SK-N-SH (cell line): ENCODE measurements around the gene RASGRF2.

Experiments used
- CTCF ChIP-seq: fragments of 200-600 bp; sonication (generic); IDR thresholded peaks from 2 replicates; pipeline ENCODE4 v1.6.1; 2017; ENCODE audit warnings: antibody characterized with exemption, mild to moderate bottlenecking, moderate library complexity
- EP300 ChIP-seq, 2 experiments: IDR thresholded peaks; 2 replicates each; pipeline versions ENCODE4 v1.4.0 to v1.6.1; 2012; ENCODE audit warnings: borderline replicate concordance in 1 of 2, low read depth in 1 of 2, low read length in 1 of 2
- EZH2phosphoT487 ChIP-seq: fragments of 200-600 bp; sonication (generic); IDR thresholded peaks from 2 replicates; pipeline ENCODE4 v1.6.1; 2017; ENCODE audit warnings: low read depth, mixed run types, mild to moderate bottlenecking, antibody characterized with exemption, moderate library complexity, borderline replicate concordance
- FOSL2 ChIP-seq: IDR thresholded peaks from 2 replicates; pipeline ENCODE4 v1.4.0; 2012; ENCODE audit warnings: low read depth, mild to moderate bottlenecking, moderate library complexity, borderline replicate concordance
- GABPA ChIP-seq: IDR thresholded peaks from 2 replicates; pipeline ENCODE4 v1.4.0; 2012; ENCODE audit warnings: low read depth, mild to moderate bottlenecking
- MXI1 ChIP-seq: IDR thresholded peaks from 2 replicates; pipeline ENCODE4 v1.6.1; 2012; ENCODE audit warnings: mild to moderate bottlenecking, low read depth, low read length, improper control_type of control experiment
- PBX3 ChIP-seq: IDR thresholded peaks from 2 replicates; pipeline ENCODE4; 2012
- POLR2AphosphoS5 ChIP-seq: IDR thresholded peaks from 2 replicates; pipeline ENCODE4 v1.6.1; 2012; ENCODE audit warnings: low read depth, low read length
- RCOR1 ChIP-seq: fragments of 150-350 bp; IDR thresholded peaks from 2 replicates; pipeline ENCODE4 v1.6.1; 2017; ENCODE audit warnings: antibody characterized with exemption, low read length
- RFX5 ChIP-seq: IDR thresholded peaks from 2 replicates; pipeline ENCODE4 v1.6.1; 2012; ENCODE audit warnings: mild to moderate bottlenecking, improper control_type of control experiment, low read length
- TCF12 ChIP-seq: IDR thresholded peaks from 2 replicates; pipeline ENCODE4 v1.4.0; 2012
- USF2 ChIP-seq: fragments of 150-350 bp; IDR thresholded peaks from 2 replicates; pipeline ENCODE4 v1.6.1; 2017; ENCODE audit warnings: antibody characterized with exemption, low read length, low read depth, borderline replicate concordance

GRCh38 chr5:81121273-81121672 lies 161.1 kb downstream of the RASGRF2 start:
- TF ChIP-seq CTCF, result no peak
- TF ChIP-seq TCF12, result no peak
- TF ChIP-seq USF2, result no peak
- no peak for TF ChIP-seq RFX5
- no peak for TF ChIP-seq RCOR1
- no peak for TF ChIP-seq EP300 (IDR thresholded peaks at IDR 0.05; ENCODE audit: borderline replicate concordance in 1 of 2, low read depth in 1 of 2, low read length in 1 of 2)
- no peak for TF ChIP-seq GABPA
- no peak for TF ChIP-seq POLR2AphosphoS5
- TF ChIP-seq MXI1, result no peak
- no peak for TF ChIP-seq EZH2phosphoT487
- no peak for TF ChIP-seq PBX3
- TF ChIP-seq FOSL2, result no peak
